HG03354 (cell line): ENCODE results near the gene MTOR.
"Not testable (repeated sequence)": the region's sequence is repeated elsewhere in the genome, so short reads cannot be mapped to it uniquely, and the experiment has no call there.

ENCODE experiments used
- ATAC-seq: cut with Tn5 transposase; IDR thresholded peaks from one replicate; pipeline ENCODE4 v1.9.1; 2021; ENCODE audit warnings: mild to moderate bottlenecking; ENCODE audit not compliant: unreplicated experiment, poor library complexity, severe bottlenecking

Gene MTOR

GRCh38 chr1:11072216-11072917 lies 190.0 kb downstream of the MTOR start:
- ATAC-seq, result no peak

- no peak for ATAC-seq
Observed at GRCh38 chr1:11071463-11072215, 190.7 kb downstream of the MTOR start.

GRCh38 chr1:11070876-11071275 lies 191.5 kb downstream of the MTOR start:
- no peak for ATAC-seq

- ATAC-seq, result no peak
Observed at GRCh38 chr1:11068600-11069473, 193.5 kb downstream of the MTOR start.

- ATAC-seq, result no peak
Observed at GRCh38 chr1:11067716-11068599, 194.4 kb downstream of the MTOR start.

- no peak for ATAC-seq
Observed at GRCh38 chr1:11065796-11066195, 196.6 kb downstream of the MTOR start.

- no peak for ATAC-seq
Observed at GRCh38 chr1:11064942-11065341, 197.4 kb downstream of the MTOR start.

GRCh38 chr1:11063937-11064537 lies 198.3 kb downstream of the MTOR start:
- not testable (repeated sequence) for ATAC-seq

- no peak for ATAC-seq
Observed at GRCh38 chr1:11062965-11063401, 199.4 kb downstream of the MTOR start.

- no peak for ATAC-seq
Observed at GRCh38 chr1:11061652-11062365, 200.5 kb downstream of the MTOR start.

GRCh38 chr1:11059968-11060830 lies 202.2 kb downstream of the MTOR start, which contains the start of gene SRM:
Gene SRM (minus strand): TSS chr1:11060018. CDS start chr1:11059943, 75 bp downstream.
- ATAC-seq, result peak; percentile 91

- ATAC-seq, result peak; percentile 33
Observed at GRCh38 chr1:11059155-11059967, 203.0 kb downstream of the MTOR start.

GRCh38 chr1:11058595-11059154 lies 203.7 kb downstream of the MTOR start:
- ATAC-seq, result no peak

GRCh38 chr1:11058026-11058425 lies 204.3 kb downstream of the MTOR start:
- no peak for ATAC-seq

GRCh38 chr1:11057477-11057876 lies 204.9 kb downstream of the MTOR start:
- ATAC-seq, result no peak
